ENCODE data around the gene ADGRG3. TPM values are rescaled to one million over a fixed set of nuclear protein-coding genes. Genes with fewer than 3 reads are reported as not detected.

Gene ADGRG3
- total and polyA plus RNA-seq, 10 of the 15 experiments (the other 5 are each of a cell fraction or from before 2014, with no cell fraction given), result 0.10 to 0.11 (median 0.10) TPM; not detected in 7

DNA sequence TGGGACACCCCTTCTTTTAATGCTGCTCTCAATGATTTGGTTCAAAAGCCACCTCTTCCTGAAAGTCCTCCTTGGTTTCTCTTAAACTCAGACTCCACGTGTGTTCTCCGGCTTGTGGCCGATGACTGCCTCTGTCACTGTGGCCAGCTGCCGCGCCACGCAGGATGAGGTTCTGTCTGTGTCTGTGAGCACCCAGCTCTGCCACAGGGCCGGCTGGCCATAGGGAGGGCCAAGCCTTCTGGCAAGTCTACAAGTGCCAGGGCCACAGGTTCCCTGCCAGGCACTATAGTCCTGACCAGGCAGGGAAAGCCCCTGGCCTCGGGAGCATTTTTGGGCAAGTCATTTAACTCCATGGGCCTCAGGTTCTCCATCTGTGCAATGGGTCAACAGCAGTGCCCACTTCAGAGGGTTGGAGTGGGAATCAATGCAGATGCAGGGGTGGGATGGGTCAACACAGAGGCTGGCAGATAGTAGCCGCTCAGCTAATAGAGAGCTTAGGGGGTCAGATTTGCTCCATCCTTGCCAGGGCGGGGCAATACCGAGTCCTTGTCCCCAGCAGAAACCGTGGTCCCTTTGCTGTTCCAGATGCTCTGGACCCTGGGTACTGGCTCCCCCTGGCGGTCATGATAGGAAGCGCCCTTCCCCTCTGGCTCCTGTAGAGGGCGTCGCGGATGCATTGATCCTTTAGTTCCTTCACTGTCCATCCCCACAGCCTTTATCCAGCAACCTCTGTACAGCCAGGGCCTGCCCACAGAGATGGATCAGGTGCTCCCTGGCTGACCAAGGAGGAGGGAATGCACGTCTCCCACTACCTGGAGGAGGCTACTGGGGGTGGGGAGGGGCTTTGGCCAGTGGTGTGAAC lies 19.3 kb upstream of the ADGRG3 start (continued):
- no peak for TF ChIP-seq MEF2B (IDR thresholded peaks at IDR 0.05; ENCODE audit: partially characterized antibody, poor library complexity, severe bottlenecking)
- 0 out of 2 replicates have a peak, but pooled peaks have one; percentile 37 for TF ChIP-seq RCOR1 (conservative IDR thresholded peaks at IDR 0.05; ENCODE audit: low read depth, low read length)
- TF ChIP-seq, protein P1, sequence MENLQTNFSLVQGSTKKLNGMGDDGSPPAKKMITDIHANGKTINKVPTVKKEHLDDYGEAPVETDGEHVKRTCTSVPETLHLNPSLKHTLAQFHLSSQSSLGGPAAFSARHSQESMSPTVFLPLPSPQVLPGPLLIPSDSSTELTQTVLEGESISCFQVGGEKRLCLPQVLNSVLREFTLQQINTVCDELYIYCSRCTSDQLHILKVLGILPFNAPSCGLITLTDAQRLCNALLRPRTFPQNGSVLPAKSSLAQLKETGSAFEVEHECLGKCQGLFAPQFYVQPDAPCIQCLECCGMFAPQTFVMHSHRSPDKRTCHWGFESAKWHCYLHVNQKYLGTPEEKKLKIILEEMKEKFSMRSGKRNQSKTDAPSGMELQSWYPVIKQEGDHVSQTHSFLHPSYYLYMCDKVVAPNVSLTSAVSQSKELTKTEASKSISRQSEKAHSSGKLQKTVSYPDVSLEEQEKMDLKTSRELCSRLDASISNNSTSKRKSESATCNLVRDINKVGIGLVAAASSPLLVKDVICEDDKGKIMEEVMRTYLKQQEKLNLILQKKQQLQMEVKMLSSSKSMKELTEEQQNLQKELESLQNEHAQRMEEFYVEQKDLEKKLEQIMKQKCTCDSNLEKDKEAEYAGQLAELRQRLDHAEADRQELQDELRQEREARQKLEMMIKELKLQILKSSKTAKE (IDR thresholded peaks at IDR 0.05; ENCODE audit: low read depth, poor library complexity, severe bottlenecking), result no peak
- no peak for TF ChIP-seq NRF1 (conservative IDR thresholded peaks at IDR 0.05; ENCODE audit: low read depth, low read length)
- peak; percentile 49; the same call in 1 of the 2 replicates for TF ChIP-seq CBFB (IDR thresholded peaks at IDR 0.05; ENCODE audit: low read depth)
- peak; percentile 42; the same call in 1 of the 2 replicates for TF ChIP-seq TBL1XR1 (IDR thresholded peaks at IDR 0.05; ENCODE audit: low read depth, low read length)
- no peak for TF ChIP-seq REST (IDR thresholded peaks at IDR 0.05; ENCODE audit: low read depth, low read length)
- 0 out of 2 replicates have a peak, but pooled peaks have one; percentile 29 for TF ChIP-seq HCFC1 (IDR thresholded peaks at IDR 0.05; ENCODE audit: low read length)
- 0 out of 2 replicates have a peak, but pooled peaks have one; percentile 57 for TF ChIP-seq LARP7 (IDR thresholded peaks at IDR 0.05)
- TF ChIP-seq, protein P2, sequence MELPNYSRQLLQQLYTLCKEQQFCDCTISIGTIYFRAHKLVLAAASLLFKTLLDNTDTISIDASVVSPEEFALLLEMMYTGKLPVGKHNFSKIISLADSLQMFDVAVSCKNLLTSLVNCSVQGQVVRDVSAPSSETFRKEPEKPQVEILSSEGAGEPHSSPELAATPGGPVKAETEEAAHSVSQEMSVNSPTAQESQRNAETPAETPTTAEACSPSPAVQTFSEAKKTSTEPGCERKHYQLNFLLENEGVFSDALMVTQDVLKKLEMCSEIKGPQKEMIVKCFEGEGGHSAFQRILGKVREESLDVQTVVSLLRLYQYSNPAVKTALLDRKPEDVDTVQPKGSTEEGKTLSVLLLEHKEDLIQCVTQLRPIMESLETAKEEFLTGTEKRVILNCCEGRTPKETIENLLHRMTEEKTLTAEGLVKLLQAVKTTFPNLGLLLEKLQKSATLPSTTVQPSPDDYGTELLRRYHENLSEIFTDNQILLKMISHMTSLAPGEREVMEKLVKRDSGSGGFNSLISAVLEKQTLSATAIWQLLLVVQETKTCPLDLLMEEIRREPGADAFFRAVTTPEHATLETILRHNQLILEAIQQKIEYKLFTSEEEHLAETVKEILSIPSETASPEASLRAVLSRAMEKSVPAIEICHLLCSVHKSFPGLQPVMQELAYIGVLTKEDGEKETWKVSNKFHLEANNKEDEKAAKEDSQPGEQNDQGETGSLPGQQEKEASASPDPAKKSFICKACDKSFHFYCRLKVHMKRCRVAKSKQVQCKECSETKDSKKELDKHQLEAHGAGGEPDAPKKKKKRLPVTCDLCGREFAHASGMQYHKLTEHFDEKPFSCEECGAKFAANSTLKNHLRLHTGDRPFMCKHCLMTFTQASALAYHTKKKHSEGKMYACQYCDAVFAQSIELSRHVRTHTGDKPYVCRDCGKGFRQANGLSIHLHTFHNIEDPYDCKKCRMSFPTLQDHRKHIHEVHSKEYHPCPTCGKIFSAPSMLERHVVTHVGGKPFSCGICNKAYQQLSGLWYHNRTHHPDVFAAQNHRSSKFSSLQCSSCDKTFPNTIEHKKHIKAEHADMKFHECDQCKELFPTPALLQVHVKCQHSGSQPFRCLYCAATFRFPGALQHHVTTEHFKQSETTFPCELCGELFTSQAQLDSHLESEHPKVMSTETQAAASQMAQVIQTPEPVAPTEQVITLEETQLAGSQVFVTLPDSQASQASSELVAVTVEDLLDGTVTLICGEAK (IDR thresholded peaks at IDR 0.05; ENCODE audit: borderline replicate concordance), result no peak
- peak; percentile 19; the same call in 1 of the 2 replicates for TF ChIP-seq CREM (IDR thresholded peaks at IDR 0.05; ENCODE audit: low read depth)
- peak; percentile 51; the same call in 1 of the 2 replicates for TF ChIP-seq CHD2 (IDR thresholded peaks at IDR 0.05; ENCODE audit: borderline replicate concordance, low read depth, low read length)
- TF ChIP-seq IRF5 (IDR thresholded peaks at IDR 0.05; ENCODE audit: borderline replicate concordance), result no peak
- TF ChIP-seq ZNF274 (IDR thresholded peaks at IDR 0.05; ENCODE audit: insufficient read depth, insufficient read length), result no peak
- no peak for TF ChIP-seq RELB (IDR thresholded peaks at IDR 0.05; ENCODE audit: low read depth)
